HepG2 (cell line): Measurements from ENCODE around the gene MSRB3. TPM values are rescaled to one million over a fixed set of nuclear protein-coding genes. Genes with fewer than 3 reads are reported as not detected.

Experiments used
- ARNTL ChIP-seq: sonication (generic); formaldehyde crosslinking; IDR thresholded peaks from 2 replicates; pipeline ENCODE4 v1.4.0; 2020; ENCODE audit warnings: mild to moderate bottlenecking, missing genetic modification reagents
- ETV5 ChIP-seq: IDR thresholded peaks from 2 replicates; pipeline ENCODE4 v1.6.1; 2018; ENCODE audit warnings: missing biosample characterization, missing genetic modification reagents, inconsistent platforms, borderline replicate concordance
- FOSL2 ChIP-seq: sonication (generic); formaldehyde crosslinking; IDR thresholded peaks from 2 replicates; pipeline ENCODE4 v1.4.0; 2020; ENCODE audit warnings: missing genetic modification reagents
- FOXO1 ChIP-seq: sonication (generic); formaldehyde crosslinking; IDR thresholded peaks from 2 replicates; pipeline ENCODE4 v1.4.0; 2020; ENCODE audit warnings: missing genetic modification reagents
- MXI1 ChIP-seq: IDR thresholded peaks from 3 replicates; pipeline ENCODE4 v1.6.1; 2012; ENCODE audit warnings: low read depth, low read length, inconsistent platforms, borderline replicate concordance
- NFATC3 ChIP-seq: sonication (generic); formaldehyde crosslinking; IDR thresholded peaks from 2 replicates; pipeline ENCODE4 v1.5.1; 2020; ENCODE audit warnings: mild to moderate bottlenecking, missing genetic modification reagents
- PAX8 ChIP-seq: sonication (generic); formaldehyde crosslinking; IDR thresholded peaks from 2 replicates; pipeline ENCODE4 v1.8.0; 2022; ENCODE audit warnings: mild to moderate bottlenecking, missing genetic modification reagents, borderline replicate concordance
- SKI ChIP-seq: fragments of 450-650 bp; IDR thresholded peaks from one replicate; pipeline ENCODE4 v1.6.1; 2018; ENCODE audit warnings: mild to moderate bottlenecking; ENCODE audit not compliant: partially characterized antibody
- SP4 ChIP-seq: sonication (generic); formaldehyde crosslinking; IDR thresholded peaks from 2 replicates; pipeline ENCODE4 v1.8.1; 2023; ENCODE audit warnings: mild to moderate bottlenecking, missing genetic modification reagents
- TCF12 ChIP-seq, 2 experiments: fragments of 450-650 bp in 1 of 2; sonication (generic) in 1 of 2; formaldehyde crosslinking in 1 of 2; IDR thresholded peaks; 2 replicates each; pipeline versions ENCODE4 v1.6.1 to v1.8.0; 2017 to 2022; ENCODE audit warnings: antibody characterized with exemption in 1 of 2, mild to moderate bottlenecking in 1 of 2, missing genetic modification reagents in 1 of 2, moderate library complexity in 1 of 2
- TRIM22 ChIP-seq: fragments of 450-650 bp; IDR thresholded peaks from 2 replicates; pipeline ENCODE4 v1.6.1; 2017
- ZFP37 ChIP-seq: sonication (generic); formaldehyde crosslinking; IDR thresholded peaks from 2 replicates; pipeline ENCODE4 v1.4.0; 2020; ENCODE audit warnings: missing genetic modification reagents, borderline replicate concordance
- ZNF160 ChIP-seq: sonication (generic); formaldehyde crosslinking; IDR thresholded peaks from 2 replicates; pipeline ENCODE4 v1.8.0; 2022; ENCODE audit warnings: mild to moderate bottlenecking, inconsistent platforms, missing genetic modification reagents
- ZNF543 ChIP-seq: sonication (generic); formaldehyde crosslinking; IDR thresholded peaks from 2 replicates; pipeline ENCODE4 v1.4.0; 2020; ENCODE audit warnings: mild to moderate bottlenecking, missing genetic modification reagents
- ZNF589 ChIP-seq: sonication (generic); formaldehyde crosslinking; conservative IDR thresholded peaks from 2 replicates; pipeline ENCODE4 v1.8.0; 2022; ENCODE audit warnings: mild to moderate bottlenecking, moderate library complexity, missing genetic modification reagents
- ZNF609 ChIP-seq: sonication (generic); formaldehyde crosslinking; IDR thresholded peaks from 2 replicates; pipeline ENCODE4 v1.4.0; 2020; ENCODE audit warnings: mild to moderate bottlenecking, missing genetic modification reagents, borderline replicate concordance
- ZNF670 ChIP-seq: sonication (generic); formaldehyde crosslinking; IDR thresholded peaks from 2 replicates; pipeline ENCODE4 v1.8.0; 2022; ENCODE audit warnings: mild to moderate bottlenecking, missing genetic modification reagents, borderline replicate concordance
- ZNF780A ChIP-seq: sonication (generic); formaldehyde crosslinking; IDR thresholded peaks from 2 replicates; pipeline ENCODE4 v1.8.0; 2022; ENCODE audit warnings: mild to moderate bottlenecking, missing genetic modification reagents, moderate library complexity
- polyA plus RNA-seq, 8 experiments: library from polyadenylated mRNA; depleted of rRNA in 3 of 8; stranded (reverse) in 7 of 8; unstranded in 1 of 8; fragments of >200 nt; fragmentation: Illumina TruSeq in 4 of 8; extraction: Trizol in 4 of 8; gene quantifications; 2 replicates each; pipeline versions ENCODE4 v1.2.1 to v1.2.3, GENCODE V29; 2011 to 2016; ENCODE audit warnings: low read depth in 4 of 8, missing spikeins in 1 of 8, mixed read lengths in 1 of 8; ENCODE audit not compliant: insufficient read depth in 1 of 8
- total RNA-seq, 5 experiments: library from RNA; depleted of rRNA; stranded (reverse); fragments of >200 nt; fragmentation: Illumina TruSeq; extraction: Trizol; gene quantifications; 2 replicates each; pipeline ENCODE4 v1.2.3, GENCODE V29; 2016; ENCODE audit warnings: low read depth in 1 of 5
- TF ChIP-seq, protein P1 (sequence below): sonication (generic); formaldehyde crosslinking; IDR thresholded peaks from 2 replicates; pipeline ENCODE4 v1.5.1; 2020; ENCODE audit warnings: mild to moderate bottlenecking, missing genetic modification reagents, moderate library complexity

The MSRB3 gene
- total and polyA plus RNA-seq, 2 of the 13 experiments (the other 11 are each of a cell fraction or from before 2014, with no cell fraction given), result 1.5 to 1.9 TPM

DNA sequence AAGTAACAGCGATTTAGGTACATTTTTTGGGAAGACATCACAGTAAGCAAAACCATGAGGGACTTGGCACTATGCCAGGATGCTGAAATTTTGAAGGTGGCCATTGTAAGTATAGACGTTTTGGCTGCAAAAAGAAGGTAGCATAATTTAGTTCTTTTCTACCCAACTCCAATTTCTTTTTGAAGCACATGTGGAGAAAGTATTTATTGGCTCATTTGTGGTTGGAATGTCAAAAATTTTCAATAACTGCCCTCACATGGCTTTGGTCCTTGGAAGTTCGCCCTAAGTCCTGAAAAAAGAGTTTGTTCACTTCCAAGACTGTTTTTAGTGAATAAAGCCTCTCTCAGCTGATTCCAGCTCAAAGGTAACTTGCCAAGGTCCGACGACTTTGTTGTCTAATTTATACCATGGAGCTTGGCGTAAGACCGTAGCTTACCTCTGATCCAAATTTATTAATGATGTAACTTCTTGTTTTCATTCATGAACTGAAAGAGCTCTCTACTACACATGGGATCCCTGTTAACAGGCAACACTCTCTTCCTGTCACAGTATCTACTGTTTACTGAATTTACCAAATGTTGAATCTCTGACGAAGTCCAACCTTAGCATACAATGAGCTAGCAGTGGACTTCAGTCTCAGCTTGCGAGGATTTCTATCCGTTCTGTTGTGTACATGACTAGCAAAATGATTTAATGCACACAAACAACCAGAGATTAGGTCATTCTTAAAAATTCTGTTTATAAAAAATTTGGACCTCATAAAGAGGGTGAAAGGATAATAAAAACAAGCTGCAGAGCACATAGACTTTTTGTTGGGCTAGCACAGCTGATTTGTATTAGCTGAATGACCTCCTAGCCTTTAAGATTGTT, 49.0 kb downstream of the MSRB3 start (continued):
- TF ChIP-seq ZNF609 (CRISPR knock-in tag), result 0 out of 2 replicates have a peak, but pooled peaks have one; percentile 19
- TF ChIP-seq ZNF160 (CRISPR knock-in tag), result no peak
- TF ChIP-seq FOSL2 (CRISPR knock-in tag), result peak; percentile 69
- TF ChIP-seq FOXO1 (CRISPR knock-in tag), result peak; percentile 90
- no peak for TF ChIP-seq PAX8
- TF ChIP-seq SP4 (CRISPR knock-in tag), result no peak
- TF ChIP-seq ZNF780A (CRISPR knock-in tag), result no peak
- no peak for TF ChIP-seq ZNF589
- TF ChIP-seq ARNTL, result no peak; the same call in 1 of the 2 replicates
- TF ChIP-seq ZNF543 (CRISPR knock-in tag), result no peak
- TF ChIP-seq ZNF670 (CRISPR knock-in tag), result no peak
- peak; percentile 81; the same call in 1 of the 2 replicates for TF ChIP-seq ETV5 (CRISPR knock-in tag)
- 0 out of 2 replicates have a peak, but pooled peaks have one; percentile 37 for TF ChIP-seq NFATC3
- TF ChIP-seq TCF12 (IDR thresholded peaks at IDR 0.05), result no peak
- TF ChIP-seq TCF12 (CRISPR knock-in tag; IDR thresholded peaks at IDR 0.05), result no peak
- no peak for TF ChIP-seq ZFP37
- no peak for TF ChIP-seq TRIM22
- TF ChIP-seq MXI1, result no peak; the same call in 2 of the 3 replicates
- TF ChIP-seq SKI, result no peak
- TF ChIP-seq, protein P1, sequence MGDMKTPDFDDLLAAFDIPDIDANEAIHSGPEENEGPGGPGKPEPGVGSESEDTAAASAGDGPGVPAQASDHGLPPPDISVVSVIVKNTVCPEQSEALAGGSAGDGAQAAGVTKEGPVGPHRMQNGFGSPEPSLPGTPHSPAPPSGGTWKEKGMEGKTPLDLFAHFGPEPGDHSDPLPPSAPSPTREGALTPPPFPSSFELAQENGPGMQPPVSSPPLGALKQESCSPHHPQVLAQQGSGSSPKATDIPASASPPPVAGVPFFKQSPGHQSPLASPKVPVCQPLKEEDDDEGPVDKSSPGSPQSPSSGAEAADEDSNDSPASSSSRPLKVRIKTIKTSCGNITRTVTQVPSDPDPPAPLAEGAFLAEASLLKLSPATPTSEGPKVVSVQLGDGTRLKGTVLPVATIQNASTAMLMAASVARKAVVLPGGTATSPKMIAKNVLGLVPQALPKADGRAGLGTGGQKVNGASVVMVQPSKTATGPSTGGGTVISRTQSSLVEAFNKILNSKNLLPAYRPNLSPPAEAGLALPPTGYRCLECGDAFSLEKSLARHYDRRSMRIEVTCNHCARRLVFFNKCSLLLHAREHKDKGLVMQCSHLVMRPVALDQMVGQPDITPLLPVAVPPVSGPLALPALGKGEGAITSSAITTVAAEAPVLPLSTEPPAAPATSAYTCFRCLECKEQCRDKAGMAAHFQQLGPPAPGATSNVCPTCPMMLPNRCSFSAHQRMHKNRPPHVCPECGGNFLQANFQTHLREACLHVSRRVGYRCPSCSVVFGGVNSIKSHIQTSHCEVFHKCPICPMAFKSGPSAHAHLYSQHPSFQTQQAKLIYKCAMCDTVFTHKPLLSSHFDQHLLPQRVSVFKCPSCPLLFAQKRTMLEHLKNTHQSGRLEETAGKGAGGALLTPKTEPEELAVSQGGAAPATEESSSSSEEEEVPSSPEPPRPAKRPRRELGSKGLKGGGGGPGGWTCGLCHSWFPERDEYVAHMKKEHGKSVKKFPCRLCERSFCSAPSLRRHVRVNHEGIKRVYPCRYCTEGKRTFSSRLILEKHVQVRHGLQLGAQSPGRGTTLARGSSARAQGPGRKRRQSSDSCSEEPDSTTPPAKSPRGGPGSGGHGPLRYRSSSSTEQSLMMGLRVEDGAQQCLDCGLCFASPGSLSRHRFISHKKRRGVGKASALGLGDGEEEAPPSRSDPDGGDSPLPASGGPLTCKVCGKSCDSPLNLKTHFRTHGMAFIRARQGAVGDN (CRISPR knock-in tag), result no peak
